C4-2B (cell line): ENCODE results near the gene ZNF583.

ENCODE experiments used
- CTCF ChIP-seq: fragments of 450-650 bp; conservative IDR thresholded peaks from 2 replicates; pipeline ENCODE4 v1.5.1; 2017; ENCODE audit warnings: mild to moderate bottlenecking
- ZFX ChIP-seq: fragments of 450-650 bp; IDR thresholded peaks from 2 replicates; pipeline ENCODE4 v1.6.1; 2017

GRCh38 chr19:56404705-56405056 is 549 bp downstream of the ZNF583 start:
- TF ChIP-seq CTCF (no peak), ZFX (no peak)
